ENCODE measurements around the gene FAM110C.

DNA sequence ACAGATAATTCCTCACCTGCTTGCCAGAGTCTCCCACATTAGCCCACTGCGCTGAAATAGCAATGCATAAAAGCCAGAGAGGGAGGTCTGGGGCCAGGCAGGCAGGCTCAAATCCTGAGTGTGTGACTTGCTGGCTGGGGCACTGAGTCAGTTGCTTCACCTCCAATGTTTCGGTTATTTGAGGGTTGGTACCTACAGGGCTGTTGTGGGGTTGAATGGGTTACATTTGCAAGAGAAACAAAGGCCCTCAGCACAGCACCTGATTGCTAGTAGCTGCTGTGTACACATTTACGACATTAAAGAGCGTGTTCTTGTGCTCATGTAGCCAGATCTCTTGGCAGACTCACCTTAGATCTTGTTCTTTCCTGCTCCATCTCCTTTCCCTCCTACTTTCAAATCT is 34.1 kb upstream of the FAM110C start:
- no peak for TF ChIP-seq POLR2A (IDR thresholded peaks at IDR 0.05; ENCODE audit: low read depth)
- TF ChIP-seq POLR2AphosphoS5 (IDR thresholded peaks at IDR 0.05), result no peak

Measured in esophagus muscularis mucosa (tissue), 2 donors.